A673 (cell line): Measurements from ENCODE around the gene MGAT4A.

Experiments
- CTCF ChIP-seq: fragments of 300-800, 200-600 bp; sonication (generic); conservative IDR thresholded peaks from 2 replicates; pipeline ENCODE4 v1.5.1; 2017; ENCODE audit warnings: low read depth, mild to moderate bottlenecking, antibody characterized with exemption, low read length, moderate library complexity, mixed read lengths
- EZH2 ChIP-seq: fragments of 200-600 bp; sonication (generic); IDR thresholded peaks from 2 replicates; pipeline ENCODE4 v1.6.1; 2017; ENCODE audit warnings: borderline replicate concordance, low read depth, mild to moderate bottlenecking, mixed read lengths, antibody characterized with exemption, low read length; ENCODE audit not compliant: poor library complexity, severe bottlenecking

- TF ChIP-seq CTCF (no peak), EZH2 (no peak)
These were observed 80.9 kb downstream of the MGAT4A start for GRCh38 chr2:98649992-98650375.
